Measurements from ENCODE around the gene KNDC1.

The KNDC1 gene

DNA sequence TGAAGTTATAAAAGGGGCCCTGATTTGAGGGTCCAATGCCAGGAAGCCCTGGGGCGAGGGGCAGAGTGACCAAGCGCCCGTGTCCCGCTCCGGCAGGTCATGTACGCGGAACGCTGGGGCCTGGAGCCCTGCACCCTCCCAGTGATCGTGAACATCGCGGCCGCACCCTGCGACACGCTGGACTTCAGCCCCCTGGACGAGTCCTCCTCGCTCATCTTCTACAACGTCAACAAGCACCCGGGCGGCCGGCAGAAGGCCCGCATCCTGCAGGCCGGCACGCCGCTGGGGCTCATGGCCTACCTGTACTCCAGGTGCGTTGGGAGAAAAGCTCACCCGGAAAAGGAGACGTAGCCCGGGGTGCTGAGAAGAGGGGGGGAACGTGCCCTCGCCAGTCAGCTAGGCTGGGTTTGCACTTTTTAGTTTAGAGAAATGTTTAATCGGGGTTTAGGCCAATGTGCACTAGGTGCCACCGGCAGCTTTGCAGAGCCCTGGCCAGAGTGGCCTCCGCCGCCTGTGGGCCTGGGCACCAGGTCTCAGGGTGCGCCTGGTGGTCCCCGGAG is 47.1 kb downstream of the KNDC1 start:
- Histone ChIP-seq H2BK120ac (ENCODE audit: low read depth, low read length) (no peak overlapping the region), H3K4ac (ENCODE audit: low read length) (no peak overlapping the region), H3K36me3 (replicated peaks in 1 of 2; ENCODE audit: control insufficient read depth in 2 of 2, insufficient read depth in 2 of 2, low read length in 2 of 2) (peaks cover 0 to 6% of the 10 kb centered on the region in 2 donors), H3K4me1 (ENCODE audit: control insufficient read depth in 2 of 2, insufficient read depth in 1 of 2, low read depth in 1 of 2, low read length in 2 of 2) (peaks cover 0 to 4% of the 10 kb centered on the region in 2 donors), H3K4me3 (ENCODE audit: low read length in 2 of 2) (no peak overlapping the region), H3K27me3 (ENCODE audit: control insufficient read depth in 3 of 3, insufficient read depth in 3 of 3, low read depth in 1 of 3, low read length in 3 of 3) (no peaks in the 10 kb centered on the region), H2BK15ac (ENCODE audit: low read length) (no peak overlapping the region), H3K9me3 (replicated peaks in 1 of 2; ENCODE audit: control insufficient read depth in 2 of 2, insufficient read depth in 1 of 2, low read depth in 1 of 2, low read length in 2 of 2) (peaks cover 0 to 5% of the 10 kb centered on the region in 2 donors), H3K4me2 (ENCODE audit: insufficient read depth, low read length, poor library complexity, severe bottlenecking) (no peak overlapping the region), H2BK5ac (ENCODE audit: low read length) (peak overlapping the region; percentile 13), H4K91ac (ENCODE audit: low read depth, low read length, poor library complexity) (no peak overlapping the region), H2AFZ (ENCODE audit: low read length) (no peak overlapping the region), H2BK12ac (ENCODE audit: low read length) (no peak overlapping the region), H3K27ac (replicated peaks; ENCODE audit: low read length) (no peak overlapping the region), H3K9ac (ENCODE audit: low read depth, low read length, poor library complexity) (no peak overlapping the region), H2AK5ac (ENCODE audit: low read depth, low read length) (peak overlapping the region; percentile 21), H3K23ac (ENCODE audit: low read depth, low read length, poor library complexity) (peak overlapping the region; percentile 55), H3K14ac (ENCODE audit: low read length) (peak overlapping the region; percentile 71), H3K79me1 (ENCODE audit: low read depth, low read length) (peaks cover 1% of the 10 kb centered on the region), H3K18ac (ENCODE audit: low read length) (no peak overlapping the region), H4K8ac (ENCODE audit: low read depth, low read length) (peak overlapping the region; percentile 43)
- no CpG with 5 or more reads among the region's 36 CpGs for WGBS, 2 donors (ENCODE audit: extremely low coverage in 2 of 2, insufficient read length in 2 of 2, insufficient replicate concordance in 1 of 2)
- no peak for DNase-seq (ENCODE audit: low spot score)

DNA sequence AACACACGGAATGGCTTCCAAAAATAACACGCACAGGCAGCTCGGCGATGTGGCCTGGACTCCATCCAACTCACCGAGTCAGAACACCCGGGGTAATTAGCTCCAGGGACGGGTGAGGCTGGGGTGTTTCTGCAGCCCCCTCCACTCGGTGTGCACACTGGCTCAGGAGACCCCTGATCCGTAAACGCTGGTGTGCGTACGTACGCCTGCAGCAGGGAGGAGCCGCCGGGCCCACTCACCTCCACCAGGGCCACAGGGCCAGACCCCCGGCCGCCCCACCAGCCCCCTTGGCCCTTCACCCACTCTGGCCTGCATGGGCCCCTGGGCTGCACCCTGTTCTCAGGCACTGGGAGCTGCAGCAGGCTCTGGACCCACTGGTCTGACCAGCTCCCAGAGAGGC is 47.6 kb downstream of the KNDC1 start:
- H3K9ac ChIP-seq (ENCODE audit: low read depth, low read length, poor library complexity) = no peak overlapping the region
- H3K4me3 ChIP-seq (ENCODE audit: low read length in 2 of 2) = no peak overlapping the region
- H4K8ac ChIP-seq (ENCODE audit: low read depth, low read length) = no peak overlapping the region
- peaks cover 0 to 5% of the 10 kb centered on the region in 2 donors for H3K9me3 ChIP-seq (replicated peaks in 1 of 2; ENCODE audit: control insufficient read depth in 2 of 2, insufficient read depth in 1 of 2, low read depth in 1 of 2, low read length in 2 of 2)
- DNase-seq (ENCODE audit: low spot score) = no peak
- H3K23ac ChIP-seq (ENCODE audit: low read depth, low read length, poor library complexity) = peak overlapping the region; percentile 55
- H3K4ac ChIP-seq (ENCODE audit: low read length) = no peak overlapping the region
- no peak overlapping the region for H2BK12ac ChIP-seq (ENCODE audit: low read length)
- H4K91ac ChIP-seq (ENCODE audit: low read depth, low read length, poor library complexity) = no peak overlapping the region
- peaks cover 0 to 7% of the 10 kb centered on the region in 2 donors for H3K36me3 ChIP-seq (replicated peaks in 1 of 2; ENCODE audit: control insufficient read depth in 2 of 2, insufficient read depth in 2 of 2, low read length in 2 of 2)
- H3K79me1 ChIP-seq (ENCODE audit: low read depth, low read length) = peaks cover 1% of the 10 kb centered on the region
- H2BK120ac ChIP-seq (ENCODE audit: low read depth, low read length) = no peak overlapping the region
- H2BK15ac ChIP-seq (ENCODE audit: low read length) = no peak overlapping the region
- H3K27ac ChIP-seq (replicated peaks; ENCODE audit: low read length) = no peak overlapping the region
- H3K18ac ChIP-seq (ENCODE audit: low read length) = peak overlapping the region; percentile 57
- no peak overlapping the region for H2AFZ ChIP-seq (ENCODE audit: low read length)
- WGBS, 2 donors (ENCODE audit: extremely low coverage in 2 of 2, insufficient read length in 2 of 2, insufficient replicate concordance in 1 of 2) = no CpG with 5 or more reads among the region's 17 CpGs
- no peak overlapping the region for H2BK5ac ChIP-seq (ENCODE audit: low read length)
- H3K4me1 ChIP-seq (ENCODE audit: control insufficient read depth in 2 of 2, insufficient read depth in 1 of 2, low read depth in 1 of 2, low read length in 2 of 2) = no peaks in the 10 kb centered on the region
- H2AK5ac ChIP-seq (ENCODE audit: low read depth, low read length) = peak overlapping the region; percentile 56
- H3K4me2 ChIP-seq (ENCODE audit: insufficient read depth, low read length, poor library complexity, severe bottlenecking) = no peak overlapping the region
- no peak overlapping the region for H3K14ac ChIP-seq (ENCODE audit: low read length)
- H3K27me3 ChIP-seq (ENCODE audit: control insufficient read depth in 3 of 3, insufficient read depth in 3 of 3, low read depth in 1 of 3, low read length in 3 of 3) = no peaks in the 10 kb centered on the region

DNA sequence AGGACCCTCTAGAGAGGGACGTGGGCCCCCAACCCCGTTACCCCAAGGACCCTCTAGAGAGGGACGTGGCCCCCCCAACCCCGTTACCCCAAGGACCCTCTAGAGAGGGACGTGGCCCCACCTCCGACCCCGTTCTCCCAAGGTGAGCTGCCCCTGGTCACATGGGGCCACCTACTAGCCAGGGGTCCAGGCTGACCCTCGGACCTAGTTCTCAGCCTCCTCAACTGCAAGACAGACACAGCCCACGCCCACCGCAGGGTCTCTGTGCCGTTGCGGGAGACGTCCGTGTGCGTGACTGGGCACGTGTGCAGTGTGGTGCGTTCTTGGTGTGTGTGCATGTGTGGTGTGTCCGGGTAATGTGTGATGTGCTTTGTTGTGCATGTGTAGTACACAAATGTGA is 48.4 kb downstream of the KNDC1 start:
- Histone ChIP-seq H4K8ac (ENCODE audit: low read depth, low read length) (peak overlapping the region; percentile 29), H2BK5ac (ENCODE audit: low read length) (no peak overlapping the region), H3K9ac (ENCODE audit: low read depth, low read length, poor library complexity) (no peak overlapping the region), H3K23ac (ENCODE audit: low read depth, low read length, poor library complexity) (peak overlapping the region; percentile 90), H3K4ac (ENCODE audit: low read length) (no peak overlapping the region), H2BK15ac (ENCODE audit: low read length) (no peak overlapping the region), H3K4me1 (ENCODE audit: control insufficient read depth in 2 of 2, insufficient read depth in 1 of 2, low read depth in 1 of 2, low read length in 2 of 2) (no peaks in the 10 kb centered on the region), H2BK120ac (ENCODE audit: low read depth, low read length) (no peak overlapping the region), H3K14ac (ENCODE audit: low read length) (peak overlapping the region; percentile 77), H2AK5ac (ENCODE audit: low read depth, low read length) (no peak overlapping the region), H3K79me1 (ENCODE audit: low read depth, low read length) (peaks cover 1% of the 10 kb centered on the region), H3K9me3 (replicated peaks in 1 of 2; ENCODE audit: control insufficient read depth in 2 of 2, insufficient read depth in 1 of 2, low read depth in 1 of 2, low read length in 2 of 2) (peaks cover 0 to 5% of the 10 kb centered on the region in 2 donors), H3K27me3 (ENCODE audit: control insufficient read depth in 3 of 3, insufficient read depth in 3 of 3, low read depth in 1 of 3, low read length in 3 of 3) (peaks cover 0 to 3% (median 0%) of the 10 kb centered on the region in 3 experiments), H3K36me3 (replicated peaks in 1 of 2; ENCODE audit: control insufficient read depth in 2 of 2, insufficient read depth in 2 of 2, low read length in 2 of 2) (peaks cover 0 to 7% of the 10 kb centered on the region in 2 donors), H2AFZ (ENCODE audit: low read length) (no peak overlapping the region), H3K27ac (replicated peaks; ENCODE audit: low read length) (no peak overlapping the region), H2BK12ac (ENCODE audit: low read length) (peak overlapping the region; percentile 65), H3K4me2 (ENCODE audit: insufficient read depth, low read length, poor library complexity, severe bottlenecking) (no peak overlapping the region), H3K18ac (ENCODE audit: low read length) (no peak overlapping the region), H4K91ac (ENCODE audit: low read depth, low read length, poor library complexity) (peak overlapping the region; percentile 61), H3K4me3 (ENCODE audit: low read length in 2 of 2) (peak overlapping the region in 1 of 2 donors; percentile 66)
- WGBS, 2 donors (ENCODE audit: extremely low coverage in 2 of 2, insufficient read length in 2 of 2, insufficient replicate concordance in 1 of 2) = no CpG with 5 or more reads among the region's 18 CpGs
- DNase-seq (ENCODE audit: low spot score) = no peak

DNA sequence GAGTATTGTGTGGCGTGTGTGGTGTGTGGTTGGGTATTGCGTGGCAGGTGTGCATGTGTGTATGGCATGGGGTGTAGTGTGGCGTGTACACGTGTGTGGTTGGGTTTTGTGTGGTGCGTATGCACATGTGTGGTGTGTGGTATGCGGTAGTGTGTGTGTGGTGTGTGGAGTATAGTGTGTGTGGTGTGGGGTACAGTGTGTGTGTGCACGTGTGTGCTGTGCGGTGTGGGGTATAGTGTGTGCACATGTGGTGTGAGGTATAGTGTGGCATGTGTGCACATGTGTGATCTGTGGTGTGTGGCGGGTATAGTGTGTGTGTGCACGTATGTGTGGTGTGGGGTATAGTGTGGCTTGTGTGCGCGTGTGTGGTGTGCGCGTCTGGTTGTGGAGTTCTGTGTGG is 49.1 kb downstream of the KNDC1 start:
- Histone ChIP-seq H3K27me3 (ENCODE audit: control insufficient read depth in 3 of 3, insufficient read depth in 3 of 3, low read depth in 1 of 3, low read length in 3 of 3) (peaks cover 0 to 3% (median 0%) of the 10 kb centered on the region in 3 experiments), H2BK12ac (ENCODE audit: low read length) (peak overlapping the region; percentile 12), H3K4ac (ENCODE audit: low read length) (peak overlapping the region; percentile 4), H3K9ac (ENCODE audit: low read depth, low read length, poor library complexity) (peak overlapping the region; percentile 54), H3K9me3 (replicated peaks in 1 of 2; ENCODE audit: control insufficient read depth in 2 of 2, insufficient read depth in 1 of 2, low read depth in 1 of 2, low read length in 2 of 2) (peaks cover 0 to 5% of the 10 kb centered on the region in 2 donors), H2BK120ac (ENCODE audit: low read depth, low read length) (no peak overlapping the region), H4K91ac (ENCODE audit: low read depth, low read length, poor library complexity) (peak overlapping the region; percentile 61), H2AK5ac (ENCODE audit: low read depth, low read length) (peak overlapping the region; percentile 74), H3K18ac (ENCODE audit: low read length) (peak overlapping the region; percentile 1), H3K27ac (replicated peaks; ENCODE audit: low read length) (no peak overlapping the region), H2BK5ac (ENCODE audit: low read length) (no peak overlapping the region), H2AFZ (ENCODE audit: low read length) (no peak overlapping the region), H3K23ac (ENCODE audit: low read depth, low read length, poor library complexity) (peak overlapping the region; percentile 90), H2BK15ac (ENCODE audit: low read length) (no peak overlapping the region), H3K4me1 (ENCODE audit: control insufficient read depth in 2 of 2, insufficient read depth in 1 of 2, low read depth in 1 of 2, low read length in 2 of 2) (no peaks in the 10 kb centered on the region), H3K36me3 (replicated peaks in 1 of 2; ENCODE audit: control insufficient read depth in 2 of 2, insufficient read depth in 2 of 2, low read length in 2 of 2) (peaks cover 0 to 7% of the 10 kb centered on the region in 2 donors), H3K14ac (ENCODE audit: low read length) (peak overlapping the region; percentile 98), H3K4me2 (ENCODE audit: insufficient read depth, low read length, poor library complexity, severe bottlenecking) (no peak overlapping the region), H3K79me1 (ENCODE audit: low read depth, low read length) (peaks cover 1% of the 10 kb centered on the region), H3K4me3 (ENCODE audit: low read length in 2 of 2) (peak overlapping the region in 1 of 2 donors; percentile 66), H4K8ac (ENCODE audit: low read depth, low read length) (no peak overlapping the region)
- no peak for DNase-seq (ENCODE audit: low spot score)
- WGBS, 2 donors (ENCODE audit: extremely low coverage in 2 of 2, insufficient read length in 2 of 2, insufficient replicate concordance in 1 of 2) = 100% methylated on average over 1 to 5 of the region's 14 CpGs

All from neuronal stem cell (in vitro differentiated cells).